HepG2 (cell line): ENCODE measurements around the gene VPS9D1. TPM values are rescaled to one million over a fixed set of nuclear protein-coding genes. Genes with fewer than 3 reads are reported as not detected.

Source experiments
- ATF3 ChIP-seq: sonication (generic); formaldehyde crosslinking; IDR thresholded peaks from 2 replicates; pipeline ENCODE4 v1.4.0; 2020; ENCODE audit warnings: missing genetic modification reagents
- CCAR2 ChIP-seq: fragments of 200-400 bp; formaldehyde crosslinking; optimal IDR thresholded peaks from 2 replicates; pipeline ENCODE3; 2018; ENCODE audit warnings: low read depth, mild to moderate bottlenecking, low read length, moderate library complexity
- CHCHD3 ChIP-seq: sonication (generic); formaldehyde crosslinking; IDR thresholded peaks from 2 replicates; pipeline ENCODE4 v1.8.0; 2022; ENCODE audit warnings: mild to moderate bottlenecking, missing genetic modification reagents, moderate library complexity
- CHD4 ChIP-seq: fragments of 200-600 bp; sonication (generic); IDR thresholded peaks from 2 replicates; pipeline ENCODE4 v1.7.0; 2017; ENCODE audit warnings: mild to moderate bottlenecking, low read length, borderline replicate concordance
- HDAC1 ChIP-seq: sonication (generic); formaldehyde crosslinking; IDR thresholded peaks from 2 replicates; pipeline ENCODE4 v1.5.1; 2020; ENCODE audit warnings: mild to moderate bottlenecking, missing genetic modification reagents
- KDM3A ChIP-seq: IDR thresholded peaks from 2 replicates; pipeline ENCODE4 v1.6.1; 2018; ENCODE audit warnings: low read depth, missing compliant biosample characterization
- PBX3 ChIP-seq: sonication (generic); formaldehyde crosslinking; IDR thresholded peaks from 2 replicates; pipeline ENCODE4 v1.8.1; 2023; ENCODE audit warnings: missing genetic modification reagents, inconsistent platforms, borderline replicate concordance
- RNF219 ChIP-seq: sonication (generic); formaldehyde crosslinking; IDR thresholded peaks from 2 replicates; pipeline ENCODE4 v1.5.0; 2020; ENCODE audit warnings: mild to moderate bottlenecking, missing genetic modification reagents
- YEATS2 ChIP-seq: sonication (generic); formaldehyde crosslinking; IDR thresholded peaks from 2 replicates; pipeline ENCODE4 v1.4.0; 2020; ENCODE audit warnings: missing genetic modification reagents, borderline replicate concordance
- ZBTB40 ChIP-seq, 2 experiments: fragments of 450-650 bp in 1 of 2; sonication (generic) in 1 of 2; formaldehyde crosslinking in 1 of 2; IDR thresholded peaks; 2 replicates each; pipeline versions ENCODE4 v1.6.1 to v1.8.0; 2016 to 2022; ENCODE audit warnings: antibody characterized with exemption in 1 of 2, mild to moderate bottlenecking in 1 of 2, missing genetic modification reagents in 1 of 2
- ZMAT5 ChIP-seq: sonication (generic); formaldehyde crosslinking; IDR thresholded peaks from 2 replicates; pipeline ENCODE4 v1.5.0; 2020; ENCODE audit warnings: mild to moderate bottlenecking, low read depth, missing genetic modification reagents, borderline replicate concordance
- ZNF136 ChIP-seq: sonication (generic); formaldehyde crosslinking; IDR thresholded peaks from 2 replicates; pipeline ENCODE4 v1.8.1; 2022; ENCODE audit warnings: low read depth, mild to moderate bottlenecking, moderate library complexity, missing genetic modification reagents
- ZNF790 ChIP-seq: sonication (generic); formaldehyde crosslinking; IDR thresholded peaks from 2 replicates; pipeline ENCODE4 v1.8.0; 2022; ENCODE audit warnings: missing genetic modification reagents, mild to moderate bottlenecking, borderline replicate concordance
- polyA plus RNA-seq, 8 experiments: library from polyadenylated mRNA; depleted of rRNA in 3 of 8; stranded (reverse) in 7 of 8; unstranded in 1 of 8; fragments of >200 nt; fragmentation: Illumina TruSeq in 4 of 8; extraction: Trizol in 4 of 8; gene quantifications; 2 replicates each; pipeline versions ENCODE4 v1.2.1 to v1.2.3, GENCODE V29; 2011 to 2016; ENCODE audit warnings: low read depth in 4 of 8, missing spikeins in 1 of 8, mixed read lengths in 1 of 8; ENCODE audit not compliant: insufficient read depth in 1 of 8
- total RNA-seq, 5 experiments: library from RNA; depleted of rRNA; stranded (reverse); fragments of >200 nt; fragmentation: Illumina TruSeq; extraction: Trizol; gene quantifications; 2 replicates each; pipeline ENCODE4 v1.2.3, GENCODE V29; 2016; ENCODE audit warnings: low read depth in 1 of 5

VPS9D1 gene
- total and polyA plus RNA-seq, 2 of the 13 experiments (the other 11 are each of a cell fraction or from before 2014, with no cell fraction given) = 10.1 to 13.2 TPM

GRCh38 chr16:89693931-89694783, 26.5 kb downstream of the VPS9D1 start (continued):
- TF ChIP-seq ZBTB40 (IDR thresholded peaks at IDR 0.05) = no peak
- no peak; the same call in 1 of the 2 replicates for TF ChIP-seq ZBTB40 (CRISPR knock-in tag; IDR thresholded peaks at IDR 0.05)
- TF ChIP-seq HDAC1 (CRISPR knock-in tag) = peak; percentile 87
- TF ChIP-seq ZMAT5 (CRISPR knock-in tag) = no peak
- no peak for TF ChIP-seq CHD4
- TF ChIP-seq CCAR2 = no peak
- no peak for TF ChIP-seq PBX3 (CRISPR knock-in tag)
- peak; percentile 84; the same call in 1 of the 2 replicates for TF ChIP-seq KDM3A (CRISPR knock-in tag)
- TF ChIP-seq ZNF136 (CRISPR knock-in tag) = no peak; the same call in 1 of the 2 replicates
- TF ChIP-seq ATF3 (CRISPR knock-in tag) = no peak
- TF ChIP-seq RNF219 (CRISPR knock-in tag) = no peak
- TF ChIP-seq YEATS2 = no peak
- no peak for TF ChIP-seq ZNF790 (CRISPR knock-in tag)
- no peak for TF ChIP-seq CHCHD3
